Transverse colon (tissue), 4 donors: ENCODE data around the gene USO1.
"Not testable (repeated sequence)": the region's sequence is repeated elsewhere in the genome, so short reads cannot be mapped to it uniquely, and the experiment has no call there.

Source experiments
- CTCF ChIP-seq, 5 experiments: fragments of 200-600 bp in 3 of 5; fragments of 450-650 bp in 2 of 5; sonication (generic) in 3 of 5; IDR thresholded peaks; 1 replicate in 2 of 5; 2 replicates in 3 of 5; pipeline ENCODE4 v1.5.1; 2016 to 2017; ENCODE audit warnings: antibody characterized with exemption in 5 of 5, inconsistent platforms in 3 of 5, mild to moderate bottlenecking in 2 of 5, moderate library complexity in 1 of 5
- POLR2A ChIP-seq: fragments of 450-650 bp; IDR thresholded peaks from one replicate; pipeline ENCODE4 v1.6.1; 2016; ENCODE audit warnings: antibody characterized with exemption, mild to moderate bottlenecking, moderate library complexity
- POLR2AphosphoS5 ChIP-seq, 3 donors: sonication (generic); formaldehyde crosslinking; IDR thresholded peaks; one replicate each; pipeline ENCODE4 v1.6.1; 2016; ENCODE audit warnings: antibody characterized with exemption in 3 of 3

GRCh38 chr4:75848171-75848760 lies 123.9 kb downstream of the USO1 start:
- TF ChIP-seq POLR2A; POLR2AphosphoS5 (IDR thresholded peaks at IDR 0.05): not testable (repeated sequence)
- peak; percentile 39 to 63 (median 57) for TF ChIP-seq CTCF (IDR thresholded peaks at IDR 0.05)
